ENCODE results near the gene MYCBP.

- TF ChIP-seq POLR2A (IDR thresholded peaks at IDR 0.05; ENCODE audit: low read length) (no peak), GATA1 (IDR thresholded peaks at IDR 0.05; ENCODE audit: low read depth, low read length) (no peak)
Measured at GRCh38 chr1:38881487-38881886, 8.3 kb upstream of the MYCBP start, which contains the start of gene GJA9.

All from erythroblast (primary cell).